M059J (cell line): ENCODE measurements around the gene FNDC10. TPM values are rescaled to one million over a fixed set of nuclear protein-coding genes. Genes with fewer than 3 reads are reported as not detected.
A peak's percentile ranks its signal among the peaks of the same experiment; 100 is the strongest.

ENCODE experiments used
- DNase-seq: peaks from one replicate; pipeline ENCODE4 v3.0.0-alpha.2; 2012; ENCODE audit warnings: low read depth
- total RNA-seq: library from RNA; depleted of rRNA; stranded (reverse); fragments of >200 nt; shearing (Covaris generic); gene quantifications from 2 replicates; pipeline ENCODE4 v1.2.3, GENCODE V29; 2014

Gene FNDC10
- total RNA-seq, 1 experiment from 2014 or later = 6.1 TPM

DNA sequence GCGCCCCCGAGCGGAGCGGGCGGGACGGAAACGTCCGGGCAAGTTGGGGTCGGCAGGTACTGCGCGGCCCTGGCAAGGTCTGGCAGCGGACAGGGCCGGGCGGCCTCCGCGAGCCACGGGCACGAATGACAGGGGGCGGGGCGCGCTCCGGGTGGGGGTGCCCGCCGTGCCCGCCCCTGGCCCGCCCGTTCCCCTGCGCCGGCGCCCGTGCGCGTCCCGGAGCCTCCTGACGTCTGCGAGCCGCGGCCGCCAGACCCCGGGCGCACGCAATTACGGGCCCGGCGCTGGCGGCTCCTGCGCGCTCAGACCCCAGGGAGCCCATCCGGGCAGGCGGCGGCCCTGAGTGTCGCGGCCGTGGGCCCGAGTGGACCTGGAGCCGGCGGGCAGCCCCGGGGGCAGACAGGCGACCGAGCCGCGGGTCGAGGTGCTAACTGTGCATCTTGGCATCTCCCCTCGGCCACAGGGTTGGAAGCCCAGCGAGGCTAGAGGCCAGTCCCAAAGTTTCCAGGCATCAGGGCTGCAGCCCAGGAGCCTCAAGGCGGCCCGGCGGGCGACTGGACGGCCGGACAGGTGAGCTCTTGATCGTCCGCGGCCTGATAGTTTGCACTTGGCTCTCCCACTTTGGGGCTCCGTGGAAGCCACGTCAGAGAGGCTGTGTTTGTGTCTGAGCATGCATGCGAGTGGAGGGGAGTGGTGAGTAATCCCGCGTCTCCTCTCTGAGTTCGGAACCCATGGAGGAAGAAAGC is 16.3 kb upstream of the FNDC10 start:
- DNase-seq = peak; percentile 34

DNA sequence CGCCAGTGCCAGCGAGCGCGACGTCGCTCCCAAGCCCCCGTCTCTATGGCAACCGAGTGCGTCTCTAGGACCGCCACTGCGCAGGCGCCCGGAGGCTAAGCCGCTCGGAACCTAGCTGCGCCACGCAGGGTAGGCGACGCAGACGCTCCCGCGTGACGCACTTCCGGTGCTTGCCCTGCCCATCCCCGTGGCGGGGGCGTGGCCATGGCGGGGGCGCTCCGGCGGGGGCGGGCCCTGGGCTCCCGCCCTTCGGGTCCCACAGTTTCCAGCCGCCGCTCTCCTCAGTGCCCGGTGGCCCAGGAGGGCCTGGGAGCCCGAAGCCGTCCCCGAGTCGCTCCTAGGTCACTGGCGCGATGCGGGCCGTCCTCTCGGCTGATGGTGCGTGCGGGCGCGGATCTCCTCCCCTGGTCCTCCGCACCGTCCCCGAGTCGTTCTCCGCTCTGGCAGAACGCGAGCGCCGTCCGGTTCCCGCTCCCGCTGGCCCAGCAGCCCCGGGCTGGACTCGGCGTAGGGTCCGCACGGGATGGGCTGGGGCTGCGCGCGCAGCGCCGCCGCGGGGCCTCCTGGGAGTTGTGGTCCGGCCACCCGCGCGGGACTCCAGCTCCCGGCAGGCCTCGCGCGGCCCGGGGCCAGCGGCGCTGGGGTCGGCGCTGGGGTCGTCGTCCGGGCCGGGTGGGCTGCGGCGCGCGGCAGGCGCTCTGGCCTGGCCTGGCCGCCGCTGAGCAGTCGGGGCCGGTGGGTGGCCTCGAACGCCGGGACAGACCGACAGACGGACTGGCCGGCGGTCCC is 15.5 kb upstream of the FNDC10 start, which contains the start of gene MIB2:
Gene MIB2, plus strand, starts transcription at position 245 of the 789 bp plus-strand sequence. CDS start 7,953 bp downstream, outside the sequence.
- DNase-seq = peak; percentile 96

DNA sequence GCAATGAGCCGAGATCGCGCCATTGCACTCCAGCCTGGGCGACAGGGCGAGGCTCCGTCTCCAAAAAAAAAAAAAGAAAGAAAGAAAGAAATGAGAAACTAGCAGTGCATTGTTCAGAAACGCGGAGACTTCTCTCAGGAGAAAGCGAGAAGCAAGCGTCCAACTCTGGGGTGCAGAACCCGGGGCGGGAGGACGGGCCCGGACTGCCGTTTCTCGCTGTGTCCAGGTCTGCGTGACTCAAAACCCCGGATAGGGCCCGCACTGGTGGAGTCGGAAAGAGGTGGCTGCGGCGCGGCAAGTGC is 15.0 kb upstream of the FNDC10 start:
- no peak for DNase-seq

DNA sequence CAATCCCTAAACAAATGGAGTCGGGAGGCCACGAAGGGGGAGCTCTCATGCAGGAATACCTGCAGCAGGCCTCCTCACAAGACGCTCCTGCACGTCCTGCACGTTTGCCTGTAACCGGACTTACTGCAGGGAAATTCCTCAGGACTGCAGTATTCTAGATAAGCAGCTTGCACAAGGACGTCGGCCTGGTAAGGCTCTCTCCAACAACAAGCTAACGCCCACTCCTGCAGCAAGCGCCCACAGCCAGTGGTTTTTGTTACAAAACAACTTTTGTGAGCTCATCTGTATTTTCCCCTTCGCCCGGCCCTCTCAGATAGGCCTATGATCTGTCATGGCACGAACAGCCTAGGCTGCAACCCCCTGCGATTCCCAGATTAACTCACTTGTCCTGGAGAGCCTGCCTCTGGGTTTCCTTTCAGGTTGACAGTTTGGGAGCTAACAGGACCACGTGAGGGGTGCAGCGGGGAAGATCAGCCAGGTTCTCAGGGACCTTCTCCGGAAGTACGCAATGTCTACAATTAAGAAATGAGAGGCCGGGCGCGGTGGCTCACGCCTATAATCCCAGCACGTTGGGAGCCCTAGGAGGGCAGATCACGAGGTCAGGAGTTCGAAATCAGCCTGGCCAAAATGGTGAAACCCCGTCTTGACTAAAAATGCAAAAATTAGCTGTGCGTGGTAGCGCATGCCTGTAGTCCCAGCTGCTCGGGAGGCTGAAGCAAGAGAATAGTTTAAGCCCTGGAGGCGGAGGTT is 14.4 kb upstream of the FNDC10 start:
- DNase-seq = peak; percentile 26

DNA sequence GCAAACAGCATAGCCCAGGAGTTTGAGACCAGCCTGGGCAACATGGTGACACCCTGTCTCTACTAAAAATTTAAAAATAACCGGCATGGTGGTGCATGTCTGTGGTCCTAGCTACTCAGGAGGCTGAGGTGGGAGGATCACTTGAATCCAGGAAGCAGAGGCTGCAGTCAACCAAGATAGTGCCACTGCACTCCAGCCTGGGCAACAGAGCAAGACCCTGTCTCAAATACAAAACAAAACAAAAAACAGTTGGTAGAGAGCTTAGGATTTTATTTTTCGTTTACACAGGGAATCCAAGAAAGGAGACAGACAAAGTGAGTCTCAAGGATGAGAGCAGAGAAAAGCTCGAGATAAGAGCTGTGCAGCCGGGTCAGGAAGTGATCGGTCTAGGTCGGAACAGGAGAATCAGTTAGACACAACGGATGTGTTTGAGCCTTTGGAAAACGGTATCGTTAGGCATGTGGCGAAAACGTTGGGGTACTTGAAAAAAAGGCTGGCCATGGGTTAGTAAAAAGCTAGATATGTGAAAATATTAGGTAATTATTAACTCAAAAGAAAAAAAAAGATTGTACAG is 13.7 kb upstream of the FNDC10 start:
- DNase-seq = no peak

DNA sequence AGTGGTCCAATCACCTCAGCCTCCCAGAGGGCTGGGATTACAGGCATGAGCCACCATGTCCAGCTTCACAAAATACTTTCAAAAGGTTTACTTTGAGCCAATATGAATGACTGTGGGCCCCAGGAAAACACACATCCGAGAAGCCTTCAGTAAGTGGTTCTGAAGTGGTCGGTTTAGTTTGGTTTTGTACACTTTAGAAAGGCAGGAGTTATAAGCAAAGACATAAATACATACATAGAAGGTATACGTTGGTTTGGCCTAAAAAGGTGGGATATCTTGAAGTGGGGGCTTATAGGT is 12.1 kb upstream of the FNDC10 start:
- no peak for DNase-seq

DNA sequence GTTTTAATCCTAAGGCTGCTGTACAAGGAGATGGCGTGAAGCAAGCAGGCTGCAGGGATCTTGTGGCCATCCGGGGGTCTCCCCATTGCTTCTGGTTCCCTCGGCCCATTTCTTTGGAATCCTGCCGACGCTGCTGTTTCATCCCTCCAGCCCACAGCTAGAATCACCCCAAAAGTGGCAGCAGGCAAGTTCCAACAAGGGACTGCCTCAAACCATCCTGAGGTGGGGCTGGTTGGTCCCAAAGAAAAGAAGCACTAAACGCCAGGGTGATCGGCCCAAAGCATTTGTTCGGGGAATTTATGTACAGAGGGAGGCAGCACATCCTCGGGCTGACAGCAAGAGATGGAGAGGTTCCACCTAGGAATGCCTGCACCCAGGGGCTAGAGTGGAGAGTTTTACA is 10.9 kb upstream of the FNDC10 start:
- DNase-seq = no peak

DNA sequence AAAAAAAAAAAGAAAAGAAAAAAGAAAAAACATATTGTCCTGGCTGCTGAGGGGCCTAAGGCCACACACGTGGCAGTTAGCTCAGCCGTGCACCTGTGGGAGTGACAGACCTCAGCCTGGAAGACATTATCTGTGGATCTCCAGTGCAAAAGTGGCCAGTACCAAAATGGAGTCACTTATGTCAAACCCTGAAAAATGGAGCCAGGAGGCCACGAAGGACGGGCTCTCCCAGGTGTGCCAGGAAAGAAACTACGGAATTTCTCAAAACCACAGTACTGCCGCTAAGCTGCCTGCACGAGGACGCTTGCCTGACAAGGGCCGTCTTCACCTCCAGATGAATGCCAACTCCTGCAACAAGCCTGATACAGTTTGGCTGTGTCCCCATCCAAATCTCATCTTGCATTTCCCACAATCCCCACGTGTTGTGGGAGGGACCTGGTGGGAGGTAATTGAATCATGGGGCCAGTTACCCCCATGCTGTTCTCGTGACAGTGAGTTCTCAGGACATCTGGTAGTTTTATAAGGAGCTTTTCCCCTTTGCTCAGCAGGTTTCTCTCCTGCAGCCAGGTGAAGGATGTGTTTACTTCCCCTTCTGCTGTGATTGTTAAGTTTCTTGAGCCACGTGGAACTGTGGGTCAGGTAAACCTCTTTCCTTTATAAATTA is 10.0 kb upstream of the FNDC10 start:
- no peak for DNase-seq

DNA sequence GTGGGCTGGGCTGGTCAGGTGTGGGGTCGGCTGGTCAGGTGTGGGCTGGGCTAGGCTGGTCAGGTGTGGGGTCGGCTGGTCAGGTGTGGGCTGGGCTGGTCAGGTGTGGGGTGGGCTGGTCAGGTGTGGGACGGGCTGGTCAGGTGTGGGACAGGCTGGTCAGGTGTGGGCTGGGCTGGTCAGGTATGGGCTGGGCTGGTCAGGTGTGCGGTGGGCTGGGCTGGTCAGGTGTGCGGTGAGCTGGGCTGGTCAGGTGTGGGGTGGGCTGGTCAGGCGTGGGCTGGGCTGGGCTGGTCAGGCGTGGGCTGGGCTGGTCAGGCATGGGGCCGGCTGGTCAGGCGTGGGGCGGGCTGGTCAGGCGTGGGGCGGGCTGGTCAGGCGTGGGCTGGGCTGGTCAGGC is 6.3 kb upstream of the FNDC10 start:
- DNase-seq = no peak

DNA sequence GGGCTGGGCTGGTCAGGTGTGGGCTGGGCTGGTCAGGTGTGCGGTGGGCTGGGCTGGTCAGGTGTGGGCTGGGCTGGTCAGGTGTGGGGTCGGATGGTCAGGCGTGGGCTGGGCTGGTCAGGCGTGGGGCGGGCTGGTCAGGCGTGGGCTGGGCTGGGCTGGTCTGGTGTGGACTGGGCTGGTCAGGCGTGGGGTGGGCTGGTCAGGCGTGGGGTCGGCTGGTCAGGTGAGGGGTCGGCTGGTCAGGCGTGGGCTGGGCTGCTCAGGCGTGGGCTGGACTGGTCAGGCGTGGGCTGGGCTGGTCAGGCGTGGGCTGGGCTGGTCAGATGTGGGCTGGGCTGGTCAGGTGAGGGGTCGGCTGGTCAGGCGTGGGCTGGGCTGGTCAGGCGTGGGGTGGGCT is 5.8 kb upstream of the FNDC10 start:
- no peak for DNase-seq

DNA sequence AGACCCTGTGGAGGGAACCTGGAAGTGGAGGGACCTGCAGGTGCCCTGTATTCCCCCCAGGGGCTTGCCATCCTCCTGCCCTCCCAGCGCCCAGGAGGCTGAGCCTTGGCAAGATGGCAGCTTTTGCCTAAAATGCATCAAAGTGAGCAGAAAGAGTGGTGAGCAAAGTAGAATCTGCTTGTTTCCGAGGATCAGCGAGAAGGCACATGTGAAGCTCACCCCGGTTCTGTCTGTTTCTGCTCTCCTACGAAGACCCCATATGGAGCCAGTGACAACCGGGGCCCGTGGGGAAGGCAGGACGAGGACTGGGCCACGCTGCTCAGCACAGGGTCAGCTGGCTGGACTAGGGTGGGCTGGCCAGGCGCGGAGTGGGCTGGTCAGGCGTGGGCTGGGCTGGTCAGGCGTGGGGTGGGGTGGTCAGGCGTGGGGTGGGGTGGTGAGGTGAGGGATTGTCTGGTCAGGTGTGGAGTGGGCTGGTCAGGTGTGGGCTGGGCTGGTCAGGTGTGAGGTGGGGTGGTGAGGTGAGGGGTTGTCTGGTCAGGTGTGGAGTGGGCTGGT is 5.2 kb upstream of the FNDC10 start:
- DNase-seq = no peak

DNA sequence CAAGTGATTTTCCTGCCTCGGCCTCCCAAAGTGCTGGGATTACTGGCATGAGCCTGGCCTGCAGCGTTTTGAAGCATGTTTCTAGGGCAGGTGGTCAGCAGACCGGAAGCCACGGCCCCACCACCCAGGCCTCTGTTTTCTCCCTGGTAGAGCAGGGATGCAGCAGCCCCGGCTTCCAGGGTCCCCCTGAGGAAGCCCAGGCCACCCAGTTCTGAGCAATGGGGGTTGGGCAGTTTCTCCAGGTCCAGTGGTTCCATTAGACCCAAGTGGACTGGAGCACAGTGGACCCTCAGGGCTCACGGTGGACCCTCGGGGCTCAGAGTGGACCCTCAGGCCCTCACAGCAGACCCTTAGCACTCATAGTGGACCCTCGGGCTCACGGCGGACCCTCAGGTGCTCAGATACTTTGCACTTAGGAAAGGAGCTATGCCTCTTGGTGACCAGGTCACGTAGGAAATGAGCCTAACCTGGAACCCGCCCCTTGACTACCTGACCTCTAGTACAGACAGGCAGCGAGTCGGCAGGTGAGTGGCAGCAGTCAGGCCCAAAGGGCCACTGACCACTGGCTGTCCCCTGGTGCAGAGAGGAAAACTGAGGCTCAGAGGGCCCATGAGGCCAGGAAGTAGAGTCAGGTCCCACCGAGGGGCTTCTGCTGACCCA is 4.6 kb upstream of the FNDC10 start:
- no peak for DNase-seq

DNA sequence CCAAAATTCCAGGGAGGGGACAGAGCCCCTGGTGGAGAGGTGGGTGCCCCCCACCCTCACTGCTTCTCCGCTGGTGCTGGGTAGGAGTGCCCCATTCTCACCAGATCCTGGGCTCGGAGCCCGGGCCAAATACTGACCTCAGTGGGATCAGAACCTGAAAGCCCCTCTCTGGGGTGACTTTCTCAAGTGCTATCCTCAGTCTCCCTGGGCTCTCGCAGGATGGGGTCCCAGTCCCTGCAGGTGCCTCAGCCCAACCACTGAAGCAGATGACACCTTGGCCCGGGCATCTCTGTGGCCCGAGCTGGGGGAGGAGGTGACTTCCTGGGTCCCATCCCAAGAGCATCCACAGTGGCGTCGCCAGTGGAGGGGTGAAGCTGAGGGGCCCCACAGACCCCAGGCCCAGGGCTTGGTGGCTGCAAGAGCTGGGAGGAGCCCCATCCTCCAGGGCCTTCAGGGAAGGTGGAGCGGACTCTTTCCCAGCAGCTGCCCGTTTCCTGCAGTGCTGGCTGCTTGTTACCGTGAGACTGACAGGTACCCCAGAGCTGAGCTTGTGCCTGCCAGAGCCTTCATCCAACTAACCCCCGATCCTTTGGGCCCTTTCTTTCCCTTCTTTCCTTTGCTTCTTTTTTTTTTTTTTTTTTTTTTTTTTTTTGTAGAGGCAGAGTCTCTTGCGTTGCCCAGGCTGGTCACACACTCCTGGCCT is 3.9 kb upstream of the FNDC10 start:
- DNase-seq = no peak

DNA sequence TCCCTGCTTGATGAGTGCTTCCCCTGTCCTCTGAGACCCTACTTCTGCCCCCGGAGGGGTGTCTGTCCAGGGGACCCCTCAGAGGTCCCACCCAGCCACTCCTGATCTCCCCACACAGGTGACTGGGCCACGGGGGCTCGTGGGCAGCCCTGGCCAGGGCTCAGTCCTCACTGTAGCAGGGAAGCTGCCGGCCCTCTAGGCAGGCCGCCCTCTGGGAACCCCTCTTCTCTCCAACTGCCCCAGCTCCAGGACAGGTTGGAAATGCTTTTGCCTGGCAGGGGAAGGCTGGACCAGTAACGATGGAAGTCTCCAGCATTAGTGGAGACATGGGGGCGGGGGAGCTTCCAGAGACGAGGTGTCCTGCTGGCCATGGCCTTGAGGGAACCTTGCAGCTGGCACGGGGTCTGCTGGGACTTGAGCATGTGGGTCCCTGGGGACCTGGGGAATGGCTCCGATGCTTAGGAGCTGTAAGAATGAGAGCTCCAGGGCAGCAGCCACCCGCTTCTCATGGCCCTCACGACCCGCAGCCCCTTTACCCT is 3.1 kb upstream of the FNDC10 start:
- DNase-seq = no peak

DNA sequence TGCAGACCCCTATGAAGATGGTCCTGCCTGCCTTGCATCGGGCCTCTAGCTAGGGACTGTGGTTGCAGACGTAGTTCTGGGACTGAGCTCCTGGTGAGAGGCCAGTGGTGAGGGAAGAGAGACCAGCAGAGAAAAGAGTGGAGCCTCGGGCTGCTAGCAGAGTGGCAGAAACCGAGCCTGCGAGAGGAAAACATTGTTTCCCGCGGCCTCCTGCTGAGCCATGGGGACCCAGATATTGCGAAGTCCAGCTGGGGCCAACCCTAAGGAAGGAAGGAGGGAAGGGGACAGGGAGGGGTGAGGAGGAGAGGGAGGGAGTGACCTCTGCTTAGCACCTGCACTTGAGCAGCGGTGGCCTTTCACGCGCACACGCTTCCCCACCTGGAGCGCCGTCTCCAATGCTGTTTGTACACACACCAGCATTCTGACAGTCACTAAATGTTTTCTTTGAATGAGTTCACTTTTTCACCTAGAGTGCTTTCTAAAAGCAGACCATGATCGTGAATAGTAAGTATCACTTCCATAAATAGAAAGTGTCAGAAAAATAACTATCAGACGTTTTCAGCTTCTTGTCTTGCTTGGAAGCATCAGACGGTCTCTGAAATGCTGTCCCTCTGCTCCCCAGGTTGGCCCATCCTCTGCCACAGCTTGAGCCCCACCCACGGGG is 2.5 kb upstream of the FNDC10 start:
- no peak for DNase-seq

DNA sequence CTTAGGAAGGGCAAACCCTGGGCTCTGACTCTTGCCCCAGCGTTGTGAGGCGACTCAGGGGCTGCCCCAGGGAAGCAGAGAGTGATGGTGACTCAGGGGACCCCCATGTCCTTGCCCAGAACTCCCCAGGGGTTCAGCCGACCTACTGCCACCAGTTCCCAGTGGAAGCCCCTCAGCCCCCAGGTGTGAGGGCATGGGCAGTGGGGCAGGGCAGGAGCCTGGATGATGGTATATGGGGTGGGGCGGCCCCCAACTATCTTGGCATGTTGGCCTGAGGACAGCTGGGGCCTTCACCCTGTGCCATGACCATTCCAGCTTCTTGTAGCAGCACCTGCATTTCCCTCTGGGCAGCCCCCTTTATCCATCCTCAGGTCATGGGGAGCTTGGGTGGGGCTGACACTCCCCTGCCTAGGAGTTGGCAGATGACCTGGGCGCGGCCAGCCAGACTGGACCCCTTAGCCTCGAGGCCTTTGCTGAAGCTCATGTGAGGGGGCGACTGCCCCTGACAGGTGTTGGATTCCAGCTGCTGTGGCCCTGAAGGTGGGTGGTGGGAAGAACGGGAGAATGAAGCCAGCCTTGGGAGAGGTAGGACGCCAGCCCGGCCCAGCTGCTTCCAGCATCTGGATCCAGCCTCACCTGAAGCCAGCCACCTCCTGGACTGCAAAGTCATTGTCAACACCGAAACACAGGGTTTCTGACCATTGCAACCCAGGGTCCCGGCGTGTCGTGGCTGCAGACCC is 1.8 kb upstream of the FNDC10 start:
- no peak for DNase-seq

DNA sequence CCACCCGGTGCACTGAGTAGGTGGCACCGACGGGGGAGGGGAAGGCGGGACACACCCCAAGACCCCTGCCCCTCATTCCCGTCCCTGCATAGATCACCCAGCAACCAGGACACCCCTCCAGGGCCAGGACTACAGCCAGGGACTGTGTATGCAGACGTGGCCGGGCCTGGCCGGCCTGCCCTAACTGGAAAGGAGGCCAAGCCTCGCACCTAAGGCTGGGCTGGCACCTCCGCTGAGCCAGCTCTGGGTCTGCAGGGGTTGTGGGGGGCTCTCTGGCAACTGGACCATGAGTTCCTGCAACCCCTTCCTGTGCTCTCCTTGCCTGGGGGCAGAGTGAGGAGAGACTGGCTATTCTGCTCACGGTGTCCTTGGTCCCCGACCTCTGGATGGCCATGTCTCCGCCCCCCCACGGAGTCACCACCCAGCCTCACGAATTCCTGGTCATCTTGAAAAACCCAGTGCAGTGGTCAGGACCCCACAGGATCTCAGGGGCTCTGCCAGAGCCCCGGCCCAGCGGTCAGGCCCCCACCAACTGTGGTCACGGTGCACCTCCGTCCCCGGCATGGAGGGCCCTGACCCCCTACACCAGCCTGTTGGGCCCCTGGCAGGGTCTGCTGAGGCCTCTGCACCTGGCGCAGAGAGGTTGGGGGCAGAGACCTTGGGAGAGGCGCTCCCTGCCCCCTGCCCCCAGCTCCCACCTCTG is 1.1 kb upstream of the FNDC10 start:
- no peak for DNase-seq
